Neural cell (in vitro differentiated cells): ENCODE results near the gene MGLL. TPM values are rescaled to one million over a fixed set of nuclear protein-coding genes. Genes with fewer than 3 reads are reported as not detected.

Experiments used
- H2AFZ ChIP-seq: fragments of 200-600, 300-800 bp; sonication (generic), shearing (Covaris generic); 2 replicates; pipeline ENCODE4 v1.6.0; 2014; ENCODE audit warnings: low read depth, mild to moderate bottlenecking, antibody characterized with exemption, low read length, moderate library complexity
- H3F3A ChIP-seq: fragments of 200-600 bp; shearing (Covaris generic); 2 replicates; pipeline ENCODE4 v1.6.1; 2016; ENCODE audit warnings: mild to moderate bottlenecking, moderate library complexity, mixed read lengths, antibody characterized with exemption, low read length; ENCODE audit not compliant: insufficient read depth, poor library complexity, severe bottlenecking
- H3K27ac ChIP-seq: fragments of 200-600, 300-800 bp; sonication (generic), shearing (Covaris generic); 2 replicates; pipeline ENCODE4 v1.5.1; 2014; ENCODE audit warnings: mild to moderate bottlenecking, low read length, moderate library complexity
- H3K27me3 ChIP-seq: fragments of 300-800, 200-600 bp; sonication (generic), shearing (Covaris generic); 2 replicates; pipeline ENCODE4 v1.6.0; 2014; ENCODE audit warnings: mild to moderate bottlenecking, low read depth, low read length, moderate library complexity; ENCODE audit not compliant: insufficient read depth
- H3K36me3 ChIP-seq: fragments of 300-800, 200-600 bp; sonication (generic), shearing (Covaris generic); 2 replicates; pipeline ENCODE4 v1.5.1; 2014; ENCODE audit warnings: mild to moderate bottlenecking, antibody characterized with exemption, low read length, moderate library complexity; ENCODE audit not compliant: insufficient read depth
- H3K4me2 ChIP-seq: fragments of 300-800, 200-600 bp; sonication (generic), shearing (Covaris generic); 2 replicates; pipeline ENCODE4 v1.6.0; 2014; ENCODE audit warnings: mild to moderate bottlenecking, low read length
- H3K4me3 ChIP-seq: fragments of 300-800, 200-600 bp; sonication (generic), shearing (Covaris generic); 2 replicates; pipeline ENCODE4 v1.5.1; 2014; ENCODE audit warnings: mild to moderate bottlenecking, low read length, moderate library complexity
- H3K79me2 ChIP-seq: fragments of 200-600 bp; shearing (Covaris generic); replicated peaks from 2 replicates; pipeline ENCODE4 v1.6.0; 2014; ENCODE audit warnings: mild to moderate bottlenecking, low read length, moderate library complexity; ENCODE audit not compliant: insufficient read depth
- H3K9ac ChIP-seq: fragments of 300-800, 200-600 bp; sonication (generic), shearing (Covaris generic); 2 replicates; pipeline ENCODE4 v1.6.1; 2016; ENCODE audit warnings: mild to moderate bottlenecking, low read length, mixed read lengths
- H3K9me2 ChIP-seq: fragments of 200-600 bp; shearing (Covaris generic); 2 replicates; pipeline ENCODE4 v1.6.1; 2016; ENCODE audit warnings: mild to moderate bottlenecking, low read length, mixed read lengths; ENCODE audit not compliant: insufficient read depth
- H3K9me3 ChIP-seq: fragments of 200-600, 300-800 bp; sonication (generic), shearing (Covaris generic); 2 replicates; pipeline ENCODE4 v1.6.1; 2016; ENCODE audit warnings: mild to moderate bottlenecking, mixed run types, low read length, moderate library complexity, mixed read lengths
- H4K20me1 ChIP-seq: fragments of 200-600 bp; shearing (Covaris generic); 2 replicates; pipeline ENCODE4 v1.6.1; 2016; ENCODE audit warnings: mild to moderate bottlenecking, mixed run types; ENCODE audit not compliant: insufficient read depth
- CTCF ChIP-seq: fragments of 450-650 bp; IDR thresholded peaks from 2 replicates; pipeline ENCODE4 v1.5.1; 2014; ENCODE audit warnings: antibody characterized with exemption, mild to moderate bottlenecking, moderate library complexity; ENCODE audit not compliant: poor library complexity, severe bottlenecking
- EP300 ChIP-seq: fragments of 450-650 bp; conservative IDR thresholded peaks from 2 replicates; pipeline ENCODE4 v1.6.1; 2014; ENCODE audit warnings: antibody characterized with exemption, mild to moderate bottlenecking, moderate library complexity; ENCODE audit not compliant: poor library complexity, severe bottlenecking
- EZH2 ChIP-seq: fragments of 200-600, 300-800 bp; shearing (Covaris generic), sonication (generic); IDR thresholded peaks from 2 replicates; pipeline ENCODE4 v1.6.1; 2014; ENCODE audit warnings: antibody characterized with exemption, low read length, borderline replicate concordance, mild to moderate bottlenecking; ENCODE audit not compliant: insufficient read depth, poor library complexity, severe bottlenecking
- MXI1 ChIP-seq: fragments of 450-650 bp; conservative IDR thresholded peaks from 2 replicates; pipeline ENCODE4 v1.6.1; 2014; ENCODE audit warnings: antibody characterized with exemption, mild to moderate bottlenecking; ENCODE audit not compliant: poor library complexity, severe bottlenecking
- POLR2AphosphoS5 ChIP-seq: IDR thresholded peaks from 2 replicates; pipeline ENCODE4 v1.6.1; 2012
- RAD21 ChIP-seq: fragments of 450-650 bp; conservative IDR thresholded peaks from 2 replicates; pipeline ENCODE4 v1.6.1; 2014; ENCODE audit warnings: antibody characterized with exemption, mild to moderate bottlenecking, moderate library complexity
- REST ChIP-seq: IDR thresholded peaks from 2 replicates; pipeline ENCODE4 v1.6.1; 2012; ENCODE audit warnings: borderline replicate concordance
- SMC3 ChIP-seq: fragments of 450-650 bp; conservative IDR thresholded peaks from 2 replicates; pipeline ENCODE4 v1.6.1; 2014; ENCODE audit warnings: antibody characterized with exemption, mild to moderate bottlenecking, moderate library complexity; ENCODE audit not compliant: poor library complexity
- TAF1 ChIP-seq: IDR thresholded peaks from 2 replicates; pipeline ENCODE4 v1.6.1; 2012; ENCODE audit warnings: low read depth
- polyA plus RNA-seq: library from polyadenylated mRNA; depleted of rRNA; stranded (reverse); fragments of >200 nt; gene quantifications from 2 replicates; pipeline ENCODE4 v1.2.3, GENCODE V29; 2014

The MGLL gene
- polyA plus RNA-seq, 1 donor from 2014 or later: 2.0 TPM

GRCh38 chr3:127760361-127760760 lies 62.0 kb downstream of the MGLL start (continued):
- TF ChIP-seq EP300 (no peak), TAF1 (no peak), RAD21 (no peak)

GRCh38 chr3:127759826-127760225 lies 62.5 kb downstream of the MGLL start:
- Histone ChIP-seq H3K4me2 (no peak overlapping the region), H3F3A (no peaks in the 10 kb centered on the region), H3K27ac (no peak overlapping the region), H3K4me3 (no peak overlapping the region), H3K27me3 (no peaks in the 10 kb centered on the region), H3K79me2 (no peaks in the 10 kb centered on the region), H3K9me2 (no peaks in the 10 kb centered on the region), H3K9ac (no peak overlapping the region), H2AFZ (no peak overlapping the region), H4K20me1 (no peaks in the 10 kb centered on the region), H3K36me3 (no peaks in the 10 kb centered on the region), H3K9me3 (no peaks in the 10 kb centered on the region)
- TF ChIP-seq POLR2AphosphoS5: no peak
- no peak for TF ChIP-seq EZH2
- no peak for TF ChIP-seq TAF1
- TF ChIP-seq REST: no peak
- no peak for TF ChIP-seq CTCF
- TF ChIP-seq MXI1: no peak
- no peak for TF ChIP-seq EP300
- TF ChIP-seq SMC3: no peak
- TF ChIP-seq RAD21: no peak

GRCh38 chr3:127758013-127758412 lies 64.3 kb downstream of the MGLL start:
- H2AFZ ChIP-seq: no peak overlapping the region
- no peak overlapping the region for H3K27ac ChIP-seq
- TF ChIP-seq EP300 (no peak), RAD21 (no peak), TAF1 (no peak), POLR2AphosphoS5 (no peak), SMC3 (no peak), EZH2 (no peak), CTCF (no peak), REST (no peak), MXI1 (no peak)
- H3K36me3 ChIP-seq: no peaks in the 10 kb centered on the region
- no peak overlapping the region for H3K4me2 ChIP-seq
- no peaks in the 10 kb centered on the region for H3K9me3 ChIP-seq
- H3K4me3 ChIP-seq: no peak overlapping the region
- no peak overlapping the region for H3K9ac ChIP-seq
- no peaks in the 10 kb centered on the region for H3K79me2 ChIP-seq
- H3F3A ChIP-seq: no peaks in the 10 kb centered on the region
- H3K27me3 ChIP-seq: no peaks in the 10 kb centered on the region
- no peaks in the 10 kb centered on the region for H3K9me2 ChIP-seq
- no peaks in the 10 kb centered on the region for H4K20me1 ChIP-seq
